Ectodermal cell (in vitro differentiated cells): Measurements from ENCODE around the gene CLEC18A.
"Not testable (repeated sequence)": the region's sequence is repeated elsewhere in the genome, so short reads cannot be mapped to it uniquely, and the experiment has no call there.

Experiments
- H3K27ac ChIP-seq: 2 replicates; pipeline ENCODE4 v1.7.0; 2013; ENCODE audit warnings: mild to moderate bottlenecking, low read depth, low read length; ENCODE audit not compliant: insufficient read depth, poor library complexity, severe bottlenecking
- H3K27me3 ChIP-seq: 2 replicates; pipeline ENCODE4 v1.7.0; 2013; ENCODE audit warnings: mild to moderate bottlenecking, low read length; ENCODE audit not compliant: insufficient read depth, control insufficient read depth, poor library complexity, severe bottlenecking
- H3K36me3 ChIP-seq: one replicate; pipeline ENCODE4 v1.7.0; 2013; ENCODE audit warnings: low read length; ENCODE audit not compliant: control insufficient read depth, insufficient read depth
- H3K4me1 ChIP-seq: one replicate; pipeline ENCODE4 v1.7.0; 2013; ENCODE audit warnings: low read length; ENCODE audit not compliant: control insufficient read depth, insufficient read depth
- H3K4me3 ChIP-seq: 2 replicates; pipeline ENCODE4 v1.7.0; 2013; ENCODE audit warnings: low read depth, low read length, control low read depth; ENCODE audit not compliant: insufficient read depth
- H3K9me3 ChIP-seq: 2 replicates; pipeline ENCODE4 v1.7.0; 2013; ENCODE audit warnings: mild to moderate bottlenecking, low read length, moderate library complexity; ENCODE audit not compliant: control insufficient read depth
- WGBS, 2 experiments: methylation state at CpG; one replicate each; pipeline ENCODE4 v1.1.7; 2013; ENCODE audit warnings: missing lambda C conversion rate in 2 of 2; 5-methylcytosine and 5-hydroxymethylcytosine counted together

Gene CLEC18A

DNA sequence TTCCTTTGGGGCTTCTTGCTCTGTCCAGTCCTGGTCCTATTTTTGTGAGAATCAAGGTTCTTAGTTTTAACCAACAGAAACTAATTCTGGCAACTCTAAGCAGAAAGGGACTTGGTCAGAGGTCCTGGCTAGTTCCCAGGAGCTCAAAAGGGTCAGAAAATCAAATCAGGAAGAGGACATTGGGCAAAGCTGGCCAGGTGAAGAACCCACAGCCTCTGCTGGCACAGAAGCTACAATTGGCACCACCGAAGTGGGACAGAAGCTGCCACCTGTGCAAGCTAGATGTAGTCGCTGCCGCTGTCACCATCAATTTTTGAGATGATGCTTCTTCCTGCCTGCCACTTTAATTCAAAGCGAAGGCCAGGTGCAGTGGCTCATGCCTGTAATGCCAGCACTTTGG lies 18.5 kb downstream of the CLEC18A start:
- not testable (repeated sequence) for H3K27ac ChIP-seq, H3K4me1 ChIP-seq, H3K27me3 ChIP-seq, H3K4me3 ChIP-seq, H3K36me3 ChIP-seq, H3K9me3 ChIP-seq
- WGBS, 2 experiments, result 100% methylated on average over 1 to 2 of the region's 4 CpGs

DNA sequence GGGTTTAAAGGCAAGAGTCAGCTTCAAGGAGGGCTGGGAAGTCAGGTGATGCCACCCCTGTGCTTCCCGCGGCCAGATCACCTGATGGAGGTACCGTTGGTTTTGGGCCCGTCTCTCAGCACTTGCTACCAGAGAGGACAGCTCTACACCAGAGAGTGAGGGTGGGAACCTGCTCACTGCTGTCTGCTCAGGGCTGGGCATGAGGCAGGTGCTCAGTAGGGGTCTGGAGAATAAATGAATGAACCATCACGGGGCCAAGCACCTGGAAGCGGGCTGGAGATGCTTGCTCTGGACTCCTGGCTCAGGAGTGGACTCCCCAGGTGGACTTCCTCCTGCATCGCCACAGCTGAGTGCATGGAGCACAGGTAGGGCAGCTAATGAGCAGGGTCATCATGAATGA lies 21.0 kb downstream of the CLEC18A start:
- not testable (repeated sequence) for H3K4me3 ChIP-seq, H3K4me1 ChIP-seq, H3K36me3 ChIP-seq, H3K27me3 ChIP-seq, H3K9me3 ChIP-seq, H3K27ac ChIP-seq
- 100% methylated on average over 1 of the region's 7 CpGs for WGBS, 2 experiments

DNA sequence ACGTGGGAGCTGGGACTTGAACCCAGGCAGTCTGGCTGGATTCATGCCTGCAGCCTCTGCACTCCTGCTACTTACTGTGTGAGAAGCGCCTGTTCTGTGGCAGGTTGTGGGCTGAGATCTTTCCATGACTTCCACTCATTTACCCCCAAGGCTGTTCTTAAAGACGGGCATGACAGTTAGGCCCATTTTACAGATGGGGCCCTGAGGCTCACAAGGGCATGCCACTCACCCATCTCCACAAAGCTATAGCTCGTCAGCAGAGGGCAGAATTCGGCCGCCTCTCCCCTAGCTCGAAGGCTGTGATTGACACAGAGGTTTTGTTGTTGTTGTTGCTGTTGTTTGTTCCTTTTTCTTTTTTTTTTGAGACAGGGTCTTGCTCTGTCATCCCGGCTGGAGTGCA lies 21.8 kb downstream of the CLEC18A start:
- WGBS, 2 experiments, result 88 to 90% methylated on average over 1 to 2 of the region's 8 CpGs

DNA sequence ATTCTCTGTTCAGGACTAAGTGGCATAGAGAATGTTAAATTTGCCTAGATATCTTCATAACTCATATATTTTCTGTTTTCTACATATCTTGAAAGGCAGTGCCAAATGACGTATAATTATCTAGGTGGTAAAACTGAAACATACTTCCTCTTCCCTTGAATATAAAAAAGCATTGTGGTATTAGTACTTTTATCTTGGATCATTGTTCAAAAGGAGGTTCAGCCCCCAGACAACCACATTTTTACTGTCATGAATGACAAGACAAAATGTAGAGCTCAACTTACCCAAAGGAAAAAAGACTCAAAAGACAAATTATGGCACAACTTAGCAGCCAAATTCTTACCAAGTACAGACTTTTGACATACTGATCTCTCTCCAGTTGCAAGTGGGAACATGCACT lies 34.1 kb downstream of the CLEC18A start:
- H3K4me1 ChIP-seq, H3K36me3 ChIP-seq, H3K27me3 ChIP-seq, H3K9me3 ChIP-seq, H3K27ac ChIP-seq, H3K4me3 ChIP-seq: not testable (repeated sequence)
- no CpG with 5 or more reads among the region's 1 CpG for WGBS, 2 experiments

More for the DNA sequence above, 21.8 kb downstream of the CLEC18A start:
- H3K27me3 ChIP-seq, H3K27ac ChIP-seq, H3K4me1 ChIP-seq, H3K9me3 ChIP-seq, H3K4me3 ChIP-seq, H3K36me3 ChIP-seq: not testable (repeated sequence)

DNA sequence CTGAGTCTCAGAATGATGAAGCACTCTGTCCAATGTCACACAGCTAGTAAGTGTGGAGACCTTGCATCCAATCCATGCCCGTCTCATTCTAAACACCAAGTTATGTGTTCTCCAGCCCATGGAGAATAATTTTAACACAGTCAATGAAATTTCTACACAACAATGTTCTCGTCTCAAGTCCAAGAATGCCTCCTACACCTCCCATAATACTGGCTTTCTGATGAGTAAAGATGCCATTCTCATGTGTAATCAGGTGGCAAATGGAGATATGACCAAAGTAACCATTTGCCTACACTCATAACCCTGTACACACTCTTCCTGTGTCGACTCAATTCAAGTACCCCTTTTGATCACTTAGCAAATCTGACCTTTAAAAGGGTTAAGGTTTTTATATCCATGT lies 46.8 kb downstream of the CLEC18A start:
- not testable (repeated sequence) for H3K27me3 ChIP-seq, H3K4me3 ChIP-seq, H3K4me1 ChIP-seq, H3K27ac ChIP-seq, H3K36me3 ChIP-seq, H3K9me3 ChIP-seq
- WGBS, 2 experiments, result 95 to 100% methylated on average over 2 to 3 of the region's 3 CpGs

DNA sequence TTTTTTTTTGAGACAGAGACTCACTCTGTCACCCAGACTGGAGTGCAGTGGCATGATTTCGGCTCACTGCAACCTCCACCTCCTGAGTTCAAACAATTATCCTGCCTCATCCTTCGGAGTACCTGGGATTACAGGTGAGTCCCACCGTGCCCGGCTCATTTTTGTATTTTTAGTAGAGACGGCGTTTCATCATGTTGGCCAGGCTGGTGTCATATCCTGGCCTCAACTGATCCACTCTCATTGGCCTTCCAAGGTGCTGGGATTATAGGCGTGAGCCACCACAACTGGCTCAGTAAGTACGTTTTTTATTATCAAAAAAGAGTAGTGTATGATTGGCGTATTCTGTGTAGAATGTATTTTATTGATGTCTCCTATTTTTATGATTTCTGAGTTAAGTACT lies 48.7 kb downstream of the CLEC18A start:
- not testable (repeated sequence) for H3K4me3 ChIP-seq, H3K27me3 ChIP-seq, H3K27ac ChIP-seq, H3K36me3 ChIP-seq, H3K4me1 ChIP-seq, H3K9me3 ChIP-seq
- WGBS, 2 experiments, result 82 to 85% methylated on average over 9 of the region's 9 CpGs

DNA sequence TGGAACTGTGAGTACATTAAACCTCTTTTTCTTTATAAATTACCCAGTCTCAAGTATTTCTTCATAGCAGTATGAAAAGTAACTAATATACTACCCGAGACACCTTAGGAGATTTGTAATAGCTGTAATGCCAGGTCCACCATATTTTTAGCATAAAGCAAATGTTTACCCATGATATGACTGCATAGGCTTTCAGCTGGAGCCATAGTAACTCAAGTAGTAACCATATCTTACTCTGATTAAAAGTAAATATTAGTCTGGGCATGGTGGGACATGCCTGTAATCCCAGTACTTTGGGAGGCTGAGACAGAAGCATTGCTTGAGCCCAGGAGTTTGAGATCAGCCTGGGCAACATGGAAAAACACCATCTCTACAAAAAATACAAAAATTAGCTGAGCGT lies 52.4 kb downstream of the CLEC18A start:
- not testable (repeated sequence) for H3K27me3 ChIP-seq, H3K9me3 ChIP-seq, H3K36me3 ChIP-seq, H3K4me3 ChIP-seq, H3K4me1 ChIP-seq, H3K27ac ChIP-seq
- WGBS, 2 experiments, result 84 to 100% methylated on average over 2 of the region's 2 CpGs

DNA sequence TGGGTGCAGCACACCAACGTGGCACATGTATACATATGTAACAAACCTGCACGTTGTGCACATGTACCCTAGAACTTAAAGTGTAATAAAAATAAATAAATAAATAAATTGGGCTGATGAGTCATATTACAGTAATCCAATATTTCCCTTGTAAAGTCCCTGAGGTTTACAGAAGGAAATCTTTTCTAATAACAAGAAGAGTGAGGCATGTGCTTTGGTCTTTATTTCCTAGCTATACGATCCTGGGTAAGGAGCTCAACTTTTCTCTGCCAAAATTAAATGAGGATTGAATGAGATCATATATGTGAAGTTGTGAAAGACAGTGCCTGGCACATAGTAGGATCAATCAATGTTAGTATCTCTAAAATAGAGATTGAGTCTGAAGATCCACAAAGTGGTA lies 57.5 kb downstream of the CLEC18A start:
- not testable (repeated sequence) for H3K4me1 ChIP-seq, H3K36me3 ChIP-seq, H3K27me3 ChIP-seq, H3K4me3 ChIP-seq, H3K9me3 ChIP-seq, H3K27ac ChIP-seq
- WGBS, 2 experiments, result 92 to 100% methylated on average over 1 to 3 of the region's 3 CpGs

DNA sequence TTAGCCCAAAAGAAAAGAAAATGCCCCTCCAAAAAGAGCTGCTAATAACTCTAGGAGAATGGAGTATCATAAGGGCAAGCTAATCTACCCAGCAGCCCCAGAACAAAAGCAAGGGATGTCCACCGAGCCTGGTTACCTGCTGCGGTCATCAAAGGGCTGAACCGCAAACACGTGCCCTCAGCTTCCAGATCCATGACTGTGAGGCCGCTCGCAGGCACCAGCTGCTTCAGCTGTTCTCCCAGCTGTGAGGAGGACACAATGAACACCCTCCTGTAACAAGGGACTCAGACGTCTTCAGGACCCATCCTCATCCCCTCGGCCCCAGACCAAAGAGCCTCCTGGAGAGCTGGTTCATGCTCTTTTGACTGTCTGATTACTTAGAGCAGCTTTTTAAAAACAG lies 59.5 kb downstream of the CLEC18A start:
- not testable (repeated sequence) for H3K27me3 ChIP-seq, H3K4me1 ChIP-seq, H3K9me3 ChIP-seq, H3K4me3 ChIP-seq, H3K36me3 ChIP-seq, H3K27ac ChIP-seq
- WGBS, 2 experiments, result 92 to 96% methylated on average over 8 of the region's 8 CpGs

DNA sequence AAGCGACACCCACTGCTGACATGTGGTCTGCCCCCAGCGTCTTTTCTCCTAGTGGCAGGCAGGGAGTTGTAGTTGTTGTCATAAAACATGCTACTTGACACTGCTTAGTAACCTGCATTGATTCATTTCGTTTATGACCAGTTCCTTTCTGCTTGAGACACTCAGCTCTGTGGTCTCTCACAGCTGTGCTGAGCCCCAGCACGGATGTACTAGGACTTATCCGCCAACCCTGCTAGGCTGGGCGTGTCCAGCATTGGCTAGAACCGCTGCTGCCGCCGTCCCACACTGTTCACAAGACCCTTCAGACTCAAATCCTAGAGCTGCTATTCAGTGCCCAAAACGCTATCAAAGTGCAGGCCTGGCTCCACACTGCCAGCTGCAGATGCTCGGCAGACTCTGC lies 60.0 kb downstream of the CLEC18A start:
- H3K4me1 ChIP-seq, H3K27me3 ChIP-seq, H3K36me3 ChIP-seq, H3K9me3 ChIP-seq, H3K4me3 ChIP-seq, H3K27ac ChIP-seq: not testable (repeated sequence)
- WGBS, 2 experiments, result 89 to 91% methylated on average over 9 of the region's 11 CpGs

DNA sequence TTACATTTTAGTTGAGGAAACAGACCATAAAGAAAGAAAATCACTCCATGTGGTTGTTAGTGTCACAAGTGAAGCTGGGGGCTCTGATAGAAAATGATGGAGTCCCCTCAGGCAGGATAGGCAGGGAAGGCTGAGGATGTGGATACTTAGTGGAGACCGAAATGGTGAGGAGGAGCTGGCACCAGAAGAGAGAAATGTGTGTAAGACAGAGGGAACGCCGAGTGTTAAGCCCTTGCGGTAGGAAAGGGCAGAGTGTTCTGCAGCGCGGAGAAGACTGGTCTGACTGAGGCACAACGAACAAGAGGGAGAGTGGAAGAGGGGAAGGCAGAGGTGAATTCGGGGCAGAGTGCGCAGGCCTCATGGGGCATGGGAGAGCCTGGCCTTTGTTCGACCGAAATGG lies 61.2 kb downstream of the CLEC18A start:
- H3K4me3 ChIP-seq, H3K9me3 ChIP-seq, H3K27me3 ChIP-seq, H3K27ac ChIP-seq, H3K36me3 ChIP-seq, H3K4me1 ChIP-seq: not testable (repeated sequence)
- WGBS, 2 experiments, result 95 to 97% methylated on average over 11 of the region's 11 CpGs
